Measurements from ENCODE around the gene SETD3.

DNA sequence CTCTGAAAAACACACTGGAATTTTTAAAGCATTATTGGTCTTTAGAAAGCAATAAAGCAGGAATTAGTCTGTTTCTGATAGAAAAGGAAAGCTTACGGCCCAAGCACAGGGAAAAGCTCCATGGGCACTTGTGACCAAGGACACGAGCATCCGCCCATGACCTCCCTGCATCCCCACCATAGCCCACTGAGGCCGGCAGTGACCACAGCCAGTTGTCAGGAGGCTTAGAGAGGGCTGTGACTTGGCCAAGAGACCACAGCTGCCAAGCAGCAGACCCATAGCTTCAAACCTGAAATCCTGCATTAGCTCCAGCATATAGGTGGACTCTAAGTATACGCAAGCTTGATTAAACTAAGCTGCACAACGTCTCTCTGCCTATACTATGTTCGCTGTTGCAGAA lies 8.9 kb downstream of the SETD3 start:
- TF ChIP-seq, protein P1, sequence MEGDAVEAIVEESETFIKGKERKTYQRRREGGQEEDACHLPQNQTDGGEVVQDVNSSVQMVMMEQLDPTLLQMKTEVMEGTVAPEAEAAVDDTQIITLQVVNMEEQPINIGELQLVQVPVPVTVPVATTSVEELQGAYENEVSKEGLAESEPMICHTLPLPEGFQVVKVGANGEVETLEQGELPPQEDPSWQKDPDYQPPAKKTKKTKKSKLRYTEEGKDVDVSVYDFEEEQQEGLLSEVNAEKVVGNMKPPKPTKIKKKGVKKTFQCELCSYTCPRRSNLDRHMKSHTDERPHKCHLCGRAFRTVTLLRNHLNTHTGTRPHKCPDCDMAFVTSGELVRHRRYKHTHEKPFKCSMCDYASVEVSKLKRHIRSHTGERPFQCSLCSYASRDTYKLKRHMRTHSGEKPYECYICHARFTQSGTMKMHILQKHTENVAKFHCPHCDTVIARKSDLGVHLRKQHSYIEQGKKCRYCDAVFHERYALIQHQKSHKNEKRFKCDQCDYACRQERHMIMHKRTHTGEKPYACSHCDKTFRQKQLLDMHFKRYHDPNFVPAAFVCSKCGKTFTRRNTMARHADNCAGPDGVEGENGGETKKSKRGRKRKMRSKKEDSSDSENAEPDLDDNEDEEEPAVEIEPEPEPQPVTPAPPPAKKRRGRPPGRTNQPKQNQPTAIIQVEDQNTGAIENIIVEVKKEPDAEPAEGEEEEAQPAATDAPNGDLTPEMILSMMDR (IDR thresholded peaks at IDR 0.05), result no peak
- TF ChIP-seq POLR2A (IDR thresholded peaks at IDR 0.05), result no peak
